Activated T-cell treated with anti-CD3 and anti-CD28 coated beads for 4 hours (primary cell): ENCODE data around the gene HOMEZ.
A peak's percentile ranks its signal among the peaks of the same experiment; 100 is the strongest.
"Not testable (repeated sequence)": the region's sequence is repeated elsewhere in the genome, so short reads cannot be mapped to it uniquely, and the experiment has no call there.

ENCODE experiments used
- DNase-seq: peaks from one replicate; pipeline ENCODE4 v3.0.0-alpha.2; 2020

The HOMEZ gene

DNA sequence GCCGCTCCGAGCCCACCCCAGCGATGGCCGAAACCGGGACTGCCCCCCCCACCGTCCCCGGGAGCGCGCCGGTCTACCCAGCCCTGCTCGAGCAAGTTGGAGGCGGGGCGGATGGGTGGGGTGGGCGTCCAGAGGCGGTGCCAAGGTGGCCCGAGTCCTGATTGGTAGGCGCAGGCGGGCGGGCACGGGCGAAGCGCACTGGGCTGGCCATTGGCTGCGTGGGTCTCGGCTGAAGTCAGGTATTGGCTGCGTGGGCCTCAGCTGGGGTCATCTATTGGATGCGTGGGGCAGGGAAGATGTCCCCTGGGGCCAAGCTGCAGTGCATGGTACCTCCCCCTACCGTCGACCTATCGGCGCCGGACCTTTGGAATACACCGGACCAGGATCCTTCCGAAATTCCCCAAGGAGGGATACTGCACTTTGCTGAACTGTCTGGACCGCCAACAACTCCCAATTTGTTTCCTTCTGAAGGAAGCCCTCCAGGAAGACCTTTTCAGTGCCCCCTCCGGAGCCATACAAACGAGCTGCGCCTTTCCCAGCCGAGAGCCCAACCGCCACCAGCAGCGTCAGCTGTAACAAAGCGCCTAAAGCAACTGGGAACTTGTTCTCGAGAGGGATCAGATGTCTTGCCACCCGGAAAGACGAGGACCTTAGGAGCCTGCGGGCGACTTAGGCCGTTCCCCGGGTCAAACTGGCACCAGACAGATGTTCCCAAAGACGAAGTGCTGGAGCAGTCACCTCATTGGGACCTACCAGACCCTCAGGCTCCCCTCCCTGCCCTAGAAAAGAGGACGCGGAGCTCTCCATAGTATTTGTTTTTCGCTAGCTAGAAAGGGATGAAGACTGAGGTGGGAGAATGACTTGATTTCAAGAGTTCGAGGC, at the start of gene HOMEZ:
Gene HOMEZ (minus strand): TSS at position 113 of the 882 bp plus-strand sequence. CDS start 180 bp downstream, outside the sequence.
- DNase-seq, result peak; percentile 98

- DNase-seq, result no peak
Observed at GRCh38 chr14:23335623-23336022, 49.7 kb upstream of the HOMEZ start.

DNA sequence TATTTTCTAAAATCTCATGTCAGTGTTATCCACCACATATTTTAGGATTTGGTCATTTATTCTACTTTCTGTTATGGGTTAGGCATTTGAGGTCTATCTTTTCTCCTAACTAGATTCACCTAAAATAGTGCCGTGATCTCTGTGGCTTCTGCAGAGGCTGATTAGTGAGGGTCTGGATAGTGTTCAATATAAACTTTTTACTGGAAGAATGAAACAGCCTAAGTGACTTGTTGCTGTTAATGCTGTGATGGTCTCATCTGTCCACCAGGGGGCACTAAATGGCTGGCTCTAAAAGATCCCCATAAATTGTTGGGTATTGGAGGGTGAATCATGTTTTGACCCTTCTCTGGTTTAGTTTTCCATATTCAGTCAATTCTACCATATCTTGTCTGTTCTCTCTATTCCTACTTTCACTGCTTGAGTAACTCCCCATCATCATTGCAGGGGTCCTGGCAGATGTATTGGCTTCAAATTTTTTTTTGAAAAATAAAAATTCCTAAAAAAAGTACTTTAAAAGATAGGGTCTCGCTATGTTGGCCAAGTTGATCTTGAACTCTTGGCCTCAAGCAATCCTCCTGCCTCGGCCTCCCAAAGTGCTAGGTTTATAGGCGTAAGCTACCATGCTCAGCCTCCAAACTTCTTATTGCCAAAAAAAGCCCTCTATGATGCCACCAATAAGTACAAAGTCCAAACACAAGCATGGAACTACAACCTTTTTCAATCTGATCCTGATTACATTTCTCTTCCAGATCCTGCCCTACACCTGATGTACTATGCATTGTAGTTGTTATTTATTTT, 42.2 kb upstream of the HOMEZ start:
- peak; percentile 65 for DNase-seq

GRCh38 chr14:23326491-23327332, 40.8 kb upstream of the HOMEZ start:
- DNase-seq, result no peak

GRCh38 chr14:23325746-23326145, 39.8 kb upstream of the HOMEZ start:
- DNase-seq, result not testable (repeated sequence)

DNA sequence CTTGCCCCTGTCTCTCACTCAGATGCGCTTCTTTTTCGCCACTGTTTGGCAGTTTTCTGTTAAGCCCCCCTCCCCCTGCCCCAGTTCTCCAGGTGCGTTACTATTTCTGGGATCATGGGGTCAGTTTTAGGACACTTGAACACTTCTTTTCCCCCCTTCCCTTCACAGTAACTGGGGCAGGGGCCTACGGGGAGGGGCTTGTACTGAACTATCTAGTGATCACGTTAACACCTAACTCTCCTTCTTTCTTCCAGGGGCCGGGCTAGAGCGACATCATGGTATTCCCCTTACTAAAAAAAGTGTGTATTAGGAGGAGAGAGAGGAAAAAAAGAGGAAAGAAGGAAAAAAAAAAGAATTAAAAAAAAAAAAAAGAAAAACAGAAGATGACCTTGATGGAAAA, 39.1 kb upstream of the HOMEZ start:
- no peak for DNase-seq

DNA sequence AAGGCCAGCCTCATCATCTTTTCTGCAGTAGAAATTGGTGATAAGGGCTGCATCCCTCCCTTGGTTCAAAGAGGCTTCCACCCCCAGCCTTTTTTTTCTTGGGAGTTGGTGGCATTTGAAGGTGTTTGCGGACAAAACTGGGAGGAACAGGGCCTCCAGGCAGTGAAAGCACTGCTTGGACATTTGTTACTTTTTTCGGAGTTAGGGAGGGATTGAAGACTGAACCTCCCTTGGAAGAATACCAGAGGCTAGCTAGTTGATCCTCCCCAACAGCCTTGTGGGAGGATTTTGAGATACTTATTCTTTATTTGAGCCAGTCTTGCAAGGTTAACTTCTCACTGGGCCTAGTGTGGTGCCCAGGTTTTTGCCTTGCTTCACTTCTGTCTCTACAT, 38.5 kb upstream of the HOMEZ start:
- DNase-seq, result no peak

DNA sequence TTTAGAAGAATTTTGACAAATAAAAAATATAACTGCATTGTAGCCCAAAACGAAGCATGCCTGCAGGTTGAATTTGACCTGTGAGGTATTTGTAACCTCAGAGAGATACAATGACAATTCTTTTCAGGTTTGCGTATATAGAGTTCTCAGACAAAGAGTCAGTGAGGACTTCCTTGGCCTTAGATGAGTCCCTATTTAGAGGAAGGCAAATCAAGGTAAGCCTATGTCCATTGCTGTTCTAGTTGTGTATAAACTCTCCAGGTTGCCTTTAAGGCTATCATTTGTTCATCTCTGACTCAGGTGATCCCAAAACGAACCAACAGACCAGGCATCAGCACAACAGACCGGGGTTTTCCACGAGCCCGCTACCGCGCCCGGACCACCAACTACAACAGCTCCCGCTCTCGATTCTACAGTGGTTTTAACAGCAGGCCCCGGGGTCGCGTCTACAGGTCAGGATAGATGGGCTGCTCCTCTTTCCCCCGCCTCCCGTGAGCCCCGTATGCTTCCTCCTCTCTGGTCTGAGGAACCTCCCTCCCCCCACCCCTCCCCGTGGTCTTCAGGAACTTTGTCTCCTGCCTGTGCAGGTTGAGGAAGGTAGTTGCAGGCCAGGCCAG, 38.0 kb upstream of the HOMEZ start:
- no peak for DNase-seq

- no peak for DNase-seq
Observed at GRCh38 chr14:23322568-23323517, 36.9 kb upstream of the HOMEZ start.

GRCh38 chr14:23321572-23322547, 35.9 kb upstream of the HOMEZ start:
- peak; percentile 38 for DNase-seq

- DNase-seq, result peak; percentile 92
Observed at GRCh38 chr14:23320584-23321571, 34.9 kb upstream of the HOMEZ start, which contains the start of gene PABPN1. Gene PABPN1, plus strand, starts transcription at chr14:23321457. Its CDS starts 13 bp downstream, at chr14:23321470.

GRCh38 chr14:23319746-23320583, 34.0 kb upstream of the HOMEZ start:
- DNase-seq, result no peak

DNA sequence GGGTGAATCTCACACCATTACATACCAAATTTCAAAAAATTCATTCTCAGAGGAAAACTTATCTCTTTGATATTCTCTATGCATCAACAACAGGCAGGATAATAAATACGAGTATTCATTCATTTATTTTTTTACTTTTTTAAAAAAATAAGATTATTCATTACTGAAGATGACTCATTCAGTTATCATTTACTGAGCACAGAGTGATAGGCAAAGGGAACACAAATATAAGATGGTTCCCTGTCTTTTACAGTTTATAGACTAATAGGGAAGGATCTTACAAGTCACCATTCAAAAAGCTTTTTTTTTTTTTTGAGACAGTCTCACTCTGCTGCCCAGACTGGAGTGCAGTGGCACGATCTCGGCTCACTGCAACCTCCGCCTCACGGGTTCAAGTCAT, 30.4 kb upstream of the HOMEZ start:
- DNase-seq, result no peak

DNA sequence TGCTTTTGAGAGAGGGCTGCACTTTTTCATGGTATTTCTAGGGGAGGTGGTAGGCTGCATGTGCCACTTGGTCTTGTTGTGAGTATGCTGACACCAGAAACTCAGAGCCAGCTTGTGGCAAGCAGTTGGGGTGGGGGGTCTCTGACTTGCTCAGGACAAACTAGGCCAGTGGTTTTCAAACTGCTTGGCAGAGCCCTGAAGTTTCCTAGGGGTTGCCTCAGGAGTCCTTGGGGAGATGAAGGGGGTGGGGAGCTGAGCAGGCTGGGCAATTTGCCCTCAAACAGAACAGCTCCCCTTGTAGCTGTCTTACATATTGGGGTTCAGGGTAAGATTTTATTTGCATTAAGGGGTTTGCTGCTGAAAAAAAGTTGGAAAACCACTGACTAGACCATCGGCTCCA, 24.6 kb upstream of the HOMEZ start:
- DNase-seq, result no peak

DNA sequence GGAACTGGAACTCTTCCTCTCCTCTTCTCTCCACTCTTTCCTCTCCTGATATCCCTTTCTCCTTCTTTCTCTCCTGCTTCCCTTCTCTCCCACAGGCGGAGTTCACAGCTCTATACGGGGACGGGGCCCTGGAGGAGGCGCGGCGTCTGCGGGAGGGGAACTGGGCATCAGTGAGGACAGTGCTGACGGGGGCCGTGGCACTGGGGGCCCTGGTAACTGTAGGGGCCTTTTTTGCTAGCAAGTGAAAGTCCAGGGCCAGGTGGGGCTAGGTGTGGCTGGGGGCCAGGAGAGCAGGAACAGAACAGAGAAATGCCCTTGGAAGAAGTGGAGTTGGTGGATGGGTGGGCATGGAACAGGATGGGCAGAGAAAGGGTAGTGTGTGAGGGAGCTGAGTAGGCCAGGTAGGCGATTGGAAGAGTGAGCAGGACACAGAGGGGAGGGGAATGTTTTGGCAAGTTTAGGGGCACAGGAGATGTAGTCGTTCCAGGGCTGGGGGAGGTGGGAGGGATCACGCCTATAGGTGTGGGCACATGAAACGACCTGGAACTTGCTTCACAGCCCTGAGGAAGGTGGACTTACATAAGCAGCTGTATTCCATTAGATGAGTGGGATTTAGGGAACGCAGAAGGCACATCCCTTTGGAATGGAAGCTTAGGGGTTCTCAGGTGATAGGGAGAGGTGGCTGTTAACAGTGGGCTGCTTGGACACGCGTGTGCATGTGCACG, 23.0 kb upstream of the HOMEZ start:
- DNase-seq, result no peak

GRCh38 chr14:23307687-23308644, 22.0 kb upstream of the HOMEZ start:
- DNase-seq, result no peak
